Peyer's patch (tissue), 4 donors: ENCODE results near the gene CUL1. TPM values are rescaled to one million over a fixed set of nuclear protein-coding genes. Genes with fewer than 3 reads are reported as not detected.

Experiments
- DNase-seq, 3 donors: peaks; one replicate each; pipeline ENCODE4 v3.0.0-alpha.2; 2017 to 2019
- H3K27ac ChIP-seq, 4 donors: fragments of 200-600 bp; sonication (generic); one replicate each; pipeline ENCODE4 v1.5.1; 2016 to 2019
- H3K27me3 ChIP-seq, 2 donors: fragments of 200-600 bp; sonication (generic); one replicate each; pipeline ENCODE4 v1.5.1; 2019
- H3K36me3 ChIP-seq, 3 donors: fragments of 200-600 bp; sonication (generic); one replicate each; pipeline ENCODE4 v1.5.1; 2016 to 2019
- H3K4me1 ChIP-seq, 4 donors: fragments of 200-600 bp; sonication (generic); one replicate each; pipeline ENCODE4 v1.5.1; 2016 to 2019
- H3K4me3 ChIP-seq, 4 donors: fragments of 200-600 bp; sonication (generic); 1 replicate in 3 of 4; 2 replicates in 1 of 4; pipeline ENCODE4 v1.5.1; 2016 to 2019; ENCODE audit warnings: mild to moderate bottlenecking in 1 of 4
- H3K9me3 ChIP-seq, 4 donors: fragments of 200-600 bp; sonication (generic); one replicate each; pipeline ENCODE4 v1.5.1; 2016 to 2019; ENCODE audit warnings: mild to moderate bottlenecking in 1 of 4
- POLR2A ChIP-seq, 2 donors: fragments of 450-650 bp; IDR thresholded peaks; one replicate each; pipeline ENCODE4 v1.5.1; 2017; ENCODE audit warnings: antibody characterized with exemption in 2 of 2, mild to moderate bottlenecking in 2 of 2, moderate library complexity in 2 of 2
- total RNA-seq, 4 donors: library from RNA; depleted of rRNA; stranded (reverse); fragments of >200 nt; gene quantifications; one replicate each; pipeline ENCODE4 v1.1.0, GENCODE V29; 2016
- TF ChIP-seq, protein P1 (sequence below), 6 experiments: fragments of 450-650 bp in 4 of 6; fragments of 200-600 bp in 2 of 6; sonication (generic) in 1 of 6; IDR thresholded peaks; one replicate each; pipeline ENCODE4 v1.5.1; 2017 to 2019; ENCODE audit warnings: antibody characterized with exemption in 6 of 6, mild to moderate bottlenecking in 3 of 6, moderate library complexity in 1 of 6

Gene CUL1
- total RNA-seq, 4 donors from 2014 or later: 29.5 to 86.6 (median 35.8) TPM

GRCh38 chr7:148672041-148672440, 26.7 kb upstream of the CUL1 start:
- no peak for DNase-seq
- TF ChIP-seq, protein P1, sequence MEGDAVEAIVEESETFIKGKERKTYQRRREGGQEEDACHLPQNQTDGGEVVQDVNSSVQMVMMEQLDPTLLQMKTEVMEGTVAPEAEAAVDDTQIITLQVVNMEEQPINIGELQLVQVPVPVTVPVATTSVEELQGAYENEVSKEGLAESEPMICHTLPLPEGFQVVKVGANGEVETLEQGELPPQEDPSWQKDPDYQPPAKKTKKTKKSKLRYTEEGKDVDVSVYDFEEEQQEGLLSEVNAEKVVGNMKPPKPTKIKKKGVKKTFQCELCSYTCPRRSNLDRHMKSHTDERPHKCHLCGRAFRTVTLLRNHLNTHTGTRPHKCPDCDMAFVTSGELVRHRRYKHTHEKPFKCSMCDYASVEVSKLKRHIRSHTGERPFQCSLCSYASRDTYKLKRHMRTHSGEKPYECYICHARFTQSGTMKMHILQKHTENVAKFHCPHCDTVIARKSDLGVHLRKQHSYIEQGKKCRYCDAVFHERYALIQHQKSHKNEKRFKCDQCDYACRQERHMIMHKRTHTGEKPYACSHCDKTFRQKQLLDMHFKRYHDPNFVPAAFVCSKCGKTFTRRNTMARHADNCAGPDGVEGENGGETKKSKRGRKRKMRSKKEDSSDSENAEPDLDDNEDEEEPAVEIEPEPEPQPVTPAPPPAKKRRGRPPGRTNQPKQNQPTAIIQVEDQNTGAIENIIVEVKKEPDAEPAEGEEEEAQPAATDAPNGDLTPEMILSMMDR (IDR thresholded peaks at IDR 0.05): no peak
- TF ChIP-seq POLR2A (IDR thresholded peaks at IDR 0.05): no peak
- H3K27me3 ChIP-seq: no peaks in the 10 kb centered on the region
- no peak overlapping the region for H3K4me3 ChIP-seq
- no peaks in the 10 kb centered on the region for H3K9me3 ChIP-seq
- no peaks in the 10 kb centered on the region for H3K4me1 ChIP-seq
- no peak overlapping the region for H3K27ac ChIP-seq
- no peaks in the 10 kb centered on the region for H3K36me3 ChIP-seq

GRCh38 chr7:148674689-148675088, 24.0 kb upstream of the CUL1 start:
- no peaks in the 10 kb centered on the region for H3K27me3 ChIP-seq
- no peak overlapping the region for H3K27ac ChIP-seq
- no peak overlapping the region for H3K4me3 ChIP-seq
- H3K9me3 ChIP-seq: no peaks in the 10 kb centered on the region
- no peaks in the 10 kb centered on the region for H3K4me1 ChIP-seq
- TF ChIP-seq, protein P1 (IDR thresholded peaks at IDR 0.05): no peak
- TF ChIP-seq POLR2A (IDR thresholded peaks at IDR 0.05): no peak
- no peak for DNase-seq
- no peaks in the 10 kb centered on the region for H3K36me3 ChIP-seq

DNA sequence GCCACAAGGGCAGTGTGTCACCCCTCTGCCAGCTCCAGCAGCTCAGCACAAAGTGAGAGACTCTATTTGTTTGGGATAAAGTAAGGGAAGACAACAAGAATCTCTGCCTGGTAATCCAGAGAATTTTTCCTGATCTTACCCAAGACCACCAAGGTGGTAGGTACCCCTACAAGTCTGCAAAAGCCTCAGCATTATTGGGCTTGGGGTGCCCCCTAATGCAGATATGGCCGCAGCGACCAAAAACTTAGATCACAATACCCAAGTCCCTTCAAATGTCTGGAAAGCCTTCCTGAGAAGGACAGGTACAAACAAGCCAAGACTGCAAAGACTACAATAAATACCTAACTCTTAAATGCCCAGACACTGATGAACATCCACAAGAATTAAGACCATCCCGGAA, 22.4 kb upstream of the CUL1 start:
- Histone ChIP-seq H3K36me3 (no peaks in the 10 kb centered on the region), H3K4me3 (no peak overlapping the region), H3K27me3 (no peaks in the 10 kb centered on the region), H3K4me1 (no peaks in the 10 kb centered on the region), H3K27ac (no peak overlapping the region), H3K9me3 (no peaks in the 10 kb centered on the region)
- no peak for DNase-seq
- no peak for TF ChIP-seq POLR2A (IDR thresholded peaks at IDR 0.05)
- TF ChIP-seq, protein P1 (IDR thresholded peaks at IDR 0.05): no peak

DNA sequence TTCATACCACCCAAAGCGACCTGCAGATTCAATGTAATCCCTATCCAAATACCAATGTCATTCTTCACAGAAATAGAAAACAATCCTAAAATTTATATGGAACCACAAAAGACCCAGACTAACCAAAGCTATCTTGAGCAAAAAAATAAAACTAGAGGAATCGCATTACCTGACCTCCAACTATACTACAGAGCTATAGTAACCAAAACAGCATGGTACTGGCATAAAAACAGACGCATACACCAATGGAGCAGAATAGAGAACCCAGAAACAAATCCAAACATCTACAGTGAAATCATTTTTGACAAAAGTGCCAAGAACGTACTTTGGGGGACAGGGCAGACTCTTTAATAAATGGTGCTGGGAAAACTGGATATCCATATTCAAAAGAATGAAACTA, 16.9 kb upstream of the CUL1 start:
- Histone ChIP-seq H3K4me3 (no peak overlapping the region), H3K9me3 (no peaks in the 10 kb centered on the region), H3K27me3 (no peaks in the 10 kb centered on the region), H3K36me3 (no peaks in the 10 kb centered on the region), H3K4me1 (no peaks in the 10 kb centered on the region), H3K27ac (no peak overlapping the region)
- TF ChIP-seq, protein P1 (IDR thresholded peaks at IDR 0.05): no peak
- TF ChIP-seq POLR2A (IDR thresholded peaks at IDR 0.05): no peak
- no peak for DNase-seq

- no peak overlapping the region for H3K27ac ChIP-seq
- DNase-seq: no peak
- no peaks in the 10 kb centered on the region for H3K9me3 ChIP-seq
- no peaks in the 10 kb centered on the region for H3K36me3 ChIP-seq
- no peak overlapping the region for H3K4me3 ChIP-seq
- no peaks in the 10 kb centered on the region for H3K4me1 ChIP-seq
- H3K27me3 ChIP-seq: no peaks in the 10 kb centered on the region
- TF ChIP-seq POLR2A (IDR thresholded peaks at IDR 0.05): no peak
- TF ChIP-seq, protein P1 (IDR thresholded peaks at IDR 0.05): no peak
These were observed 14.3 kb upstream of the CUL1 start for GRCh38 chr7:148684289-148684830.
